Spleen (tissue), 7 donors: ENCODE measurements around the gene BCKDK.

Experiments used
- CTCF ChIP-seq, 11 experiments: fragments of 200-600 bp in 7 of 11; fragments of 450-650 bp in 4 of 11; sonication (generic) in 4 of 11; IDR thresholded peaks in 8 of 11; conservative IDR thresholded peaks in 3 of 11; 1 replicate in 7 of 11; 2 replicates in 4 of 11; pipeline versions ENCODE4 v1.4.0 to v1.8.0; 2016 to 2021; ENCODE audit warnings: antibody characterized with exemption in 11 of 11, inconsistent platforms in 4 of 11, mild to moderate bottlenecking in 1 of 11
- POLR2A ChIP-seq, 3 donors: fragments of 450-650 bp; IDR thresholded peaks; one replicate each; pipeline ENCODE4 v1.5.1; 2017; ENCODE audit warnings: antibody characterized with exemption in 3 of 3, mild to moderate bottlenecking in 1 of 3
- POLR2AphosphoS5 ChIP-seq, 3 donors: sonication (generic); formaldehyde crosslinking; IDR thresholded peaks; one replicate each; pipeline ENCODE4 v1.5.1; 2017; ENCODE audit warnings: antibody characterized with exemption in 3 of 3
- donor health status: DM: no; HTN: no; CAD: no; lungs with moderate emphysema.
- donor health status: DM: no; HTN: no; CAD: no.
- donor health status: DM: no; HTN: no; CAD: no.

GRCh38 chr16:31148896-31149295 is 40.7 kb downstream of the BCKDK start:
- no peak for TF ChIP-seq POLR2A (IDR thresholded peaks at IDR 0.05)
- TF ChIP-seq CTCF (IDR thresholded peaks at IDR 0.05 in 8 of 11, conservative IDR thresholded peaks at IDR 0.05 in 3 of 11): no peak
- no peak for TF ChIP-seq POLR2AphosphoS5 (IDR thresholded peaks at IDR 0.05)
